Activated naive CD4-positive, alpha-beta T cell treated with anti-CD3 and anti-CD28 coated beads, Interleukin-2, amount 50 U/mL, for 72 hours (primary cell): ENCODE data around the gene YPEL4. TPM values are rescaled to one million over a fixed set of nuclear protein-coding genes. Genes with fewer than 3 reads are reported as not detected.

ENCODE experiments used
- total RNA-seq, 2 donors: library from RNA; stranded (reverse); gene quantifications; one replicate each; pipeline ENCODE4 v1.2.3, GENCODE V29; 2022

The YPEL4 gene
- total RNA-seq, 2 donors from 2014 or later = 1.4 TPM; not detected in 1

Other genes with a start within 250 kb of the YPEL4 start
- gene SLC43A3, start 222.8 kb downstream of the YPEL4 start, total RNA-seq = 100 to 1,000 TPM in 1 of 2 donors, 10 to 100 TPM in 1; 68.9 to 247 TPM
- 1 to 10 TPM in 1 of 2 donors, not detected in 1; 1.4 TPM for gene RTN4RL2, start 189.4 kb downstream of the YPEL4 start, total RNA-seq
- gene SLC43A1, start 134.2 kb downstream of the YPEL4 start, total RNA-seq = 10 to 100 TPM; 11.4 to 26.0 TPM
- 10 to 100 TPM; 86.8 to 90.1 TPM for gene TIMM10, start 119.2 kb downstream of the YPEL4 start, total RNA-seq
- gene SMTNL1, start 112.3 kb downstream of the YPEL4 start, total RNA-seq = not detected
- gene UBE2L6, start 82.2 kb downstream of the YPEL4 start, total RNA-seq = 100 to 1,000 TPM; 122 to 188 TPM
- gene SERPING1, start 52.2 kb downstream of the YPEL4 start, total RNA-seq = 1 to 10 TPM in 1 of 2 donors, not detected in 1; 1.6 TPM
- gene CLP1, start 7.8 kb upstream of the YPEL4 start, total RNA-seq = 10 to 100 TPM; 15.5 to 23.5 TPM
- gene ZDHHC5, start 18.2 kb upstream of the YPEL4 start, total RNA-seq = 10 to 100 TPM; 49.5 to 59.6 TPM
- gene MED19, start 62.3 kb upstream of the YPEL4 start, total RNA-seq = 10 to 100 TPM; 10.6 to 11.2 TPM
- gene TMX2, start 62.7 kb upstream of the YPEL4 start, total RNA-seq = 10 to 100 TPM; 51.1 to 52.7 TPM
- gene SELENOH, start 91.6 kb upstream of the YPEL4 start, total RNA-seq = 100 to 1,000 TPM; 156 to 237 TPM
- not detected for gene BTBD18, start 101.9 kb upstream of the YPEL4 start, total RNA-seq
- gene CTNND1, start 111.9 kb upstream of the YPEL4 start, total RNA-seq = 10 to 100 TPM; 10.4 to 19.7 TPM